A673 (cell line): Measurements from ENCODE around the gene AMOT. TPM values are rescaled to one million over a fixed set of nuclear protein-coding genes. Genes with fewer than 3 reads are reported as not detected.

Experiments used
- BruUV-seq: library from RNA; stranded (reverse); fragments of 400-500 nt; replicated peaks from 2 replicates; lab custom pipeline; 2021; lab: Mats Ljungman, UMichigan
- CTCF ChIA-PET: fragments of 300-600 bp; sonication (Branson Sonifier 250); formaldehyde crosslinking; loops from one replicate; lab custom pipeline; 2022; ENCODE audit warnings: antibody characterized with exemption; lab: Charles Lee
- POLR2A ChIA-PET: fragments of 300-600 bp; sonication (Branson Sonifier 250); formaldehyde crosslinking; loops from one replicate; lab custom pipeline; 2022; ENCODE audit warnings: antibody characterized with exemption; ENCODE audit not compliant: low non-redundant PET; lab: Charles Lee
- DNase-seq: peaks from one replicate; pipeline ENCODE4 v3.0.0-alpha.2; 2015; ENCODE audit warnings: low spot score
- H3K27ac ChIP-seq: fragments of 200-600 bp; sonication (generic); 2 replicates; pipeline ENCODE4 v1.5.1; 2016; ENCODE audit warnings: mixed run types, low read depth, mild to moderate bottlenecking, mixed read lengths, antibody characterized with exemption, low read length; ENCODE audit not compliant: poor library complexity, severe bottlenecking
- H3K27me3 ChIP-seq: fragments of 200-600 bp; sonication (generic); replicated peaks from 2 replicates; pipeline ENCODE4 v1.6.1; 2017; ENCODE audit warnings: mixed run types, low read depth, mild to moderate bottlenecking, mixed read lengths, antibody characterized with exemption, low read length; ENCODE audit not compliant: insufficient read depth, poor library complexity
- H3K36me3 ChIP-seq: fragments of 200-600 bp; sonication (generic); 2 replicates; pipeline ENCODE4 v1.6.1; 2016; ENCODE audit warnings: mixed run types, mild to moderate bottlenecking, mixed read lengths, antibody characterized with exemption, low read length; ENCODE audit not compliant: insufficient read depth, poor library complexity, severe bottlenecking
- H3K4me1 ChIP-seq: fragments of 200-600 bp; sonication (generic); 2 replicates; pipeline ENCODE4 v1.6.1; 2017; ENCODE audit warnings: mixed run types, mild to moderate bottlenecking, mixed read lengths, antibody characterized with exemption, low read length; ENCODE audit not compliant: insufficient read depth, poor library complexity, severe bottlenecking
- H3K4me3 ChIP-seq: fragments of 200-600 bp; sonication (generic); 2 replicates; pipeline ENCODE4 v1.5.1; 2016; ENCODE audit warnings: low read depth, mixed run types, mild to moderate bottlenecking, mixed read lengths, low read length; ENCODE audit not compliant: poor library complexity, severe bottlenecking
- H3K9me3 ChIP-seq: fragments of 200-600 bp; sonication (generic); 2 replicates; pipeline ENCODE4 v1.6.1; 2016; ENCODE audit warnings: mixed run types, low read depth, mild to moderate bottlenecking, mixed read lengths, antibody characterized with exemption, low read length; ENCODE audit not compliant: poor library complexity, severe bottlenecking
- CTCF ChIP-seq: fragments of 300-800, 200-600 bp; sonication (generic); conservative IDR thresholded peaks from 2 replicates; pipeline ENCODE4 v1.5.1; 2017; ENCODE audit warnings: low read depth, mild to moderate bottlenecking, antibody characterized with exemption, low read length, moderate library complexity, mixed read lengths
- EZH2 ChIP-seq: fragments of 200-600 bp; sonication (generic); IDR thresholded peaks from 2 replicates; pipeline ENCODE4 v1.6.1; 2017; ENCODE audit warnings: borderline replicate concordance, low read depth, mild to moderate bottlenecking, mixed read lengths, antibody characterized with exemption, low read length; ENCODE audit not compliant: poor library complexity, severe bottlenecking
- intact Hi-C: fragments of 100-400 bp; cut with micrococcal nuclease; formaldehyde crosslinking; loops from one replicate; pipeline ENCODE4 v1.10.0; 2022; ENCODE audit not compliant: unreplicated experiment
- total RNA-seq: library from RNA; stranded (reverse); gene quantifications from 2 replicates; pipeline ENCODE4 v1.2.3, GENCODE V29; 2021

AMOT gene
- total RNA-seq, 1 experiment from 2014 or later: 2.6 TPM

DNA sequence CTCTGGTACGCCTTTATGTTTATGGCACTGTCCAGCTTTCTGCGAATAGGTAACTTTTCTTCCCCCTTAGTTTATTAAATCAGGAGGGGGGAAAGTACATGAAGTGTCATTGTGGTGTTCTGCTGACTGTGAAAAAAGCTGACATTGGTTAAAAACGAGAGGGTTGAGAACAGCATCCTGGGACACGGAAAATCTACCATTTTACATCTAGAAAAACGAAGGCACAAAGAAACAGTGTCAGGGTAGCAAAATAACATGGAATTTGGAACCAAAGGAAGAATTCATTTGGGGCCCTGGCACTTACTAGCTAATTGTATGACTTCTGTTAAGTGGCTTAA is 1.2 kb upstream of the AMOT start:
- Histone ChIP-seq H3K4me3 (peak overlapping the region; percentile 29), H3K36me3 (no peaks in the 10 kb centered on the region), H3K4me1 (no peaks in the 10 kb centered on the region), H3K9me3 (no peaks in the 10 kb centered on the region), H3K27ac (no peak overlapping the region), H3K27me3 (no peaks in the 10 kb centered on the region)
- no TSS peak for BruUV-seq
- TF ChIP-seq EZH2 (no peak), CTCF (no peak)
- no peak for DNase-seq
- POLR2A ChIA-PET: interaction anchor here (0.7 kb wide), 1 partner anchor 16 kb away, joined by 3 read pairs; no protein-coding TSS in a partner anchor
- CTCF ChIA-PET: no interaction called here
- intact Hi-C loops: no loop called here

DNA sequence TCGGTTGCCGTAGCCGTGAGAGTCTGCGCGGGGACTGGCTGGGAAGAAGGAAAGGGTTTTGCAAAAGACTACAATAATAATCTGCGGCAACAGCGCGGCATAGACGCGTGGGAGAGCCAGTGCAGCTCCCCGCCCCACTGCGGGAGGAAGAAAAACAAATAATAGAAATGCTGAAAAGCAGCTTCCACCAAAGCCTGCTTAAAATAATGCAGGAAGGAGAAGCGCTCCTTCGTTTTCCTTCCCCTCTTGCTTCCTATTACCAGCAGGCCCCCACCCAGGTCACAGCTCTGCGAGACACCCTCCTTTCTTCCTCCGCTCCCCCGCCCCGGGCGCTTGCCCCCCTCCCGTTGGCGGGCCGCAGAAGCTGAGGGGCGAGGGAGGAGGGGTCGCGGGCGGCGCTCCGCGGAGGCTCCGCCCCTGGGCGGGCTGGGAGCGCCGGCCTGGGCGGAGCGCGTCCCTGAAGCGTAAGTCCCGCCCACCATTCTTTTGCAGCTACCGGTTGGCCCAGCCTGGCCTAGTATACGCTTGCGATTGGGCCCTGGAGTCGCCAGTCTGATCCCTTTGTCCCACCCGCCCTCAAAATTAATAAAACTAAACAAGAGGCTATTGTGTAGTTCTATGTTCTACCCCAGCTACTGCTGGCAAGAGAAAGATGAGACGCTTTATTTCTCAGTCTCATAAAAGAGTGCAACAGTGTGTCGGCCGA is 636 bp upstream of the AMOT start:
- Histone ChIP-seq H3K27ac (no peak overlapping the region), H3K4me1 (no peaks in the 10 kb centered on the region), H3K4me3 (peak overlapping the region; percentile 45), H3K27me3 (no peaks in the 10 kb centered on the region), H3K9me3 (no peaks in the 10 kb centered on the region), H3K36me3 (no peaks in the 10 kb centered on the region)
- intact Hi-C loops: no loop called here
- ChIA-PET CTCF (no interaction called here), POLR2A (no interaction called here)
- no TSS peak for BruUV-seq
- peak; percentile 76 for DNase-seq
- no peak for TF ChIP-seq CTCF
- TF ChIP-seq EZH2: no peak

DNA sequence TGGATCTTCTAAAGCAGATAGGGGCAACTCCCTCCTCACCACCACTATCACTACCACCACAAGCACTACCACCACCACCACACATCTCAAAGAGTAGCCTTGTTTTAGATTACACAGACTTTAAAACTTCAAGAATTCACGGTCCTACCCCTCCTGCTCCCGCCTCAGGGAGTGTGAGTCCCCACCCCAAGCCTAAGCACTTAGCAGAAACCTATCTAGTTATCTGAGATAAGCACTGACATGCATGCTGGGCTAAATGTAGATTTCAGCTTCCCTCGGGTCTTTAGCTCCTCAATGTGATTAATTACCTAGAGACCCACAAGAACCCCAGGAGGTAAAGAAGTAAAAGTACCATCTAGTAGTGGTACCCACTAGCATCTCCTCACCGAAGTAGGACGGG is 775 bp downstream of the AMOT start:
- peak overlapping the region; percentile 45 for H3K4me3 ChIP-seq
- CTCF ChIA-PET: no interaction called here
- POLR2A ChIA-PET: no interaction called here

More for the DNA sequence above, 775 bp downstream of the AMOT start:
- TF ChIP-seq CTCF (no peak), EZH2 (no peak)
- Histone ChIP-seq H3K27me3 (no peaks in the 10 kb centered on the region), H3K27ac (no peak overlapping the region), H3K36me3 (no peaks in the 10 kb centered on the region), H3K4me1 (no peaks in the 10 kb centered on the region), H3K9me3 (no peaks in the 10 kb centered on the region)
- DNase-seq: no peak
- intact Hi-C loops: no loop called here
- no TSS peak for BruUV-seq
